T-cell (primary cell): ENCODE results near the gene TBC1D16. TPM values are rescaled to one million over a fixed set of nuclear protein-coding genes. Genes with fewer than 3 reads are reported as not detected.
A peak's percentile ranks its signal among the peaks of the same experiment; 100 is the strongest.

Source experiments
- ATAC-seq, 4 experiments: fragments of 200-7000 bp in 3 of 4; fragments of 150-1000 bp in 1 of 4; cut with Tn5 transposase; replicated peaks in 1 of 4; 1 replicate in 3 of 4; 2 replicates in 1 of 4; pipeline ENCODE4 v1.10.0; 2021; ENCODE audit warnings: moderate library complexity in 3 of 4, mild to moderate bottlenecking in 2 of 4, moderate number of reproducible peaks in 1 of 4
- CTCF ChIA-PET, 2 donors: fragments of 300-600 bp; sonication (Branson Sonifier 250); formaldehyde crosslinking; loops; one replicate each; lab custom pipeline; 2022; ENCODE audit warnings: antibody characterized with exemption in 2 of 2; lab: Charles Lee
- POLR2A ChIA-PET, 2 donors: fragments of 300-600 bp; sonication (Branson Sonifier 250); formaldehyde crosslinking; loops; one replicate each; lab custom pipeline; 2022; ENCODE audit warnings: antibody characterized with exemption in 2 of 2; lab: Charles Lee
- DNase-seq, 35 experiments: peaks; one replicate each; pipeline versions ENCODE4 v3.0.0 to v3.0.0-alpha.2; 2013 to 2023
- H3K27ac ChIP-seq: one replicate; pipeline ENCODE4 v1.5.1; 2013; ENCODE audit warnings: low read length
- H3K27me3 ChIP-seq, 2 experiments: replicated peaks in 1 of 2; 1 replicate in 1 of 2; 2 replicates in 1 of 2; pipeline versions ENCODE4 v1.6.1 to v1.7.0; 2013; ENCODE audit warnings: low read length in 1 of 2, mixed read lengths in 1 of 2; ENCODE audit not compliant: control insufficient read depth in 2 of 2, insufficient read depth in 2 of 2; ENCODE audit errors: extremely low read depth in 1 of 2
- H3K36me3 ChIP-seq, 2 donors: 1 replicate in 1 of 2; 2 replicates in 1 of 2; pipeline versions ENCODE4 v1.6.1 to v1.7.0; 2013; ENCODE audit warnings: low read length in 1 of 2; ENCODE audit not compliant: control insufficient read depth in 2 of 2, insufficient read depth in 1 of 2; ENCODE audit errors: extremely low read depth in 1 of 2
- H3K4me1 ChIP-seq, 2 experiments: 1 replicate in 1 of 2; 2 replicates in 1 of 2; pipeline versions ENCODE4 v1.6.1 to v1.7.0; 2013; ENCODE audit warnings: low read length in 2 of 2, mixed read lengths in 1 of 2; ENCODE audit not compliant: insufficient read depth in 2 of 2, control insufficient read depth in 1 of 2; ENCODE audit errors: extremely low read depth in 1 of 2
- H3K4me3 ChIP-seq, 2 donors: 1 replicate in 1 of 2; 2 replicates in 1 of 2; pipeline versions ENCODE4 v1.5.1 to v1.7.0; 2013; ENCODE audit warnings: mild to moderate bottlenecking in 2 of 2, low read length in 1 of 2, moderate library complexity in 1 of 2; ENCODE audit not compliant: control insufficient read depth in 1 of 2; ENCODE audit errors: extremely low read depth in 1 of 2
- H3K9me3 ChIP-seq: 2 replicates; pipeline ENCODE4 v1.7.0; 2013
- H3K27ac Mint-ChIP-seq, 2 donors: one replicate each; pipeline ENCODE4 v1.8.0; 2020 to 2021; ENCODE audit warnings: mild to moderate bottlenecking in 2 of 2, mixed read lengths in 2 of 2
- H3K27me3 Mint-ChIP-seq, 2 donors: one replicate each; pipeline ENCODE4 v1.8.0; 2021 to 2022; ENCODE audit warnings: mixed read lengths in 2 of 2
- H3K36me3 Mint-ChIP-seq: one replicate; pipeline ENCODE4 v1.8.0; 2021; ENCODE audit warnings: mixed read lengths
- H3K4me1 Mint-ChIP-seq, 3 donors: one replicate each; pipeline ENCODE4 v1.8.0; 2020 to 2022; ENCODE audit warnings: mixed read lengths in 3 of 3, mild to moderate bottlenecking in 1 of 3
- H3K4me3 Mint-ChIP-seq, 3 donors: one replicate each; pipeline ENCODE4 v1.8.0; 2020 to 2022; ENCODE audit warnings: mild to moderate bottlenecking in 3 of 3, mixed read lengths in 3 of 3, moderate library complexity in 3 of 3
- H3K9me3 Mint-ChIP-seq, 3 donors: one replicate each; pipeline ENCODE4 v1.8.0; 2020 to 2022; ENCODE audit warnings: mixed read lengths in 3 of 3
- WGBS: methylation state at CpG from one replicate; pipeline ENCODE4 v1.1.5; 2013; ENCODE audit warnings: missing lambda C conversion rate; ENCODE audit not compliant: insufficient coverage; 5-methylcytosine and 5-hydroxymethylcytosine counted together
- total RNA-seq, 35 experiments: library from RNA in 6 of 35; stranded (reverse) in 6 of 35; fragments of 120-200 nt in 1 of 35; gene quantifications; one replicate each; pipeline versions ENCODE4 v1.2.1 to v1.2.4 and lab custom pipeline; 2013 to 2026

Gene TBC1D16
- total RNA-seq, 5 donors from 2014 or later (not counting 1 experiment from before 2014, with no cell fraction given): 1.9 to 6.1 (median 3.4) TPM

- H3K4me1 Mint-ChIP-seq: peaks cover 3 to 67% (median 7%) of the 10 kb centered on the region in 3 donors
- Histone ChIP-seq H3K9me3 (no peaks in the 10 kb centered on the region), H3K27ac (no peak overlapping the region), H3K27me3 (peaks cover 0 to 79% of the 10 kb centered on the region in 2 experiments), H3K36me3 (no peaks in the 10 kb centered on the region), H3K4me1 (peaks cover 2 to 73% of the 10 kb centered on the region in 2 experiments), H3K4me3 (no peak overlapping the region)
- POLR2A ChIA-PET: no interaction called here
- H3K27me3 Mint-ChIP-seq: peaks cover 36 to 44% of the 10 kb centered on the region in 2 donors
- ATAC-seq (no peak), DNase-seq (no peak)
- H3K27ac Mint-ChIP-seq: no peak overlapping the region
- CTCF ChIA-PET: interaction anchor here in 1 of 2 donors (1.0 kb wide), 1 partner anchor 190 kb away, joined by 3 read pairs; no protein-coding TSS in a partner anchor
- 64% methylated on average over 6 of the region's 10 CpGs for WGBS
- H3K36me3 Mint-ChIP-seq: no peaks in the 10 kb centered on the region
- no peak overlapping the region for H3K4me3 Mint-ChIP-seq
- H3K9me3 Mint-ChIP-seq: no peaks in the 10 kb centered on the region
Measured at GRCh38 chr17:79931817-79932309, 103.8 kb downstream of the TBC1D16 start.

GRCh38 chr17:79930877-79931816, 104.5 kb downstream of the TBC1D16 start:
- no peak overlapping the region for H3K4me3 Mint-ChIP-seq
- Histone ChIP-seq H3K9me3 (no peaks in the 10 kb centered on the region), H3K27ac (no peak overlapping the region), H3K4me1 (peaks cover 2 to 72% of the 10 kb centered on the region in 2 experiments), H3K4me3 (no peak overlapping the region), H3K36me3 (no peaks in the 10 kb centered on the region), H3K27me3 (peaks cover 0 to 84% of the 10 kb centered on the region in 2 experiments)
- peaks cover 3 to 64% (median 7%) of the 10 kb centered on the region in 3 donors for H3K4me1 Mint-ChIP-seq
- no peak for DNase-seq
- peaks cover 36 to 46% of the 10 kb centered on the region in 2 donors for H3K27me3 Mint-ChIP-seq
- no peak overlapping the region for H3K27ac Mint-ChIP-seq
- POLR2A ChIA-PET: interaction anchor here in 1 of 2 donors (0.6 kb wide), 1 partner anchor 11 kb away, joined by 4 read pairs; no protein-coding TSS in a partner anchor
- CTCF ChIA-PET: interaction anchor here in 1 of 2 donors (1.0 kb wide), 1 partner anchor 189 kb away, joined by 3 read pairs; no protein-coding TSS in a partner anchor
- H3K36me3 Mint-ChIP-seq: no peaks in the 10 kb centered on the region
- ATAC-seq: no peak
- WGBS: 34% methylated on average over 11 of the region's 17 CpGs
- no peaks in the 10 kb centered on the region for H3K9me3 Mint-ChIP-seq

GRCh38 chr17:79930062-79930876, 105.4 kb downstream of the TBC1D16 start:
- no peaks in the 10 kb centered on the region for H3K9me3 ChIP-seq
- Mint-ChIP-seq H3K27ac (no peak overlapping the region), H3K4me1 (peaks cover 3 to 59% (median 7%) of the 10 kb centered on the region in 3 donors), H3K36me3 (no peaks in the 10 kb centered on the region), H3K27me3 (peaks cover 36 to 46% of the 10 kb centered on the region in 2 donors), H3K9me3 (no peaks in the 10 kb centered on the region), H3K4me3 (peak overlapping the region in 1 of 3 donors; percentile 24)
- DNase-seq (no peak), ATAC-seq (no peak)
- POLR2A ChIA-PET: no interaction called here
- H3K27ac ChIP-seq: no peak overlapping the region
- H3K4me1 ChIP-seq: peaks cover 2 to 67% of the 10 kb centered on the region in 2 experiments
- CTCF ChIA-PET: no interaction called here
- H3K36me3 ChIP-seq: no peaks in the 10 kb centered on the region
- peaks cover 0 to 81% of the 10 kb centered on the region in 2 experiments for H3K27me3 ChIP-seq
- WGBS: 7% methylated on average over 50 of the region's 59 CpGs
- peak overlapping the region in 1 of 2 donors; percentile 25 for H3K4me3 ChIP-seq

- Mint-ChIP-seq H3K4me1 (peaks cover 3 to 58% (median 7%) of the 10 kb centered on the region in 3 donors), H3K36me3 (no peaks in the 10 kb centered on the region), H3K9me3 (no peaks in the 10 kb centered on the region), H3K27me3 (peaks cover 36 to 46% of the 10 kb centered on the region in 2 donors), H3K4me3 (peak overlapping the region in 1 of 3 donors; percentile 17), H3K27ac (no peak overlapping the region)
- no peak for DNase-seq
- ChIA-PET POLR2A (no interaction called here), CTCF (no interaction called here)
- Histone ChIP-seq H3K9me3 (no peaks in the 10 kb centered on the region), H3K36me3 (no peaks in the 10 kb centered on the region), H3K27me3 (peaks cover 0 to 83% of the 10 kb centered on the region in 2 experiments), H3K4me1 (peaks cover 2 to 64% of the 10 kb centered on the region in 2 experiments), H3K4me3 (no peak overlapping the region), H3K27ac (no peak overlapping the region)
- 90% methylated on average over 11 of the region's 25 CpGs for WGBS
- no peak for ATAC-seq
Measured at GRCh38 chr17:79929257-79930061, 106.2 kb downstream of the TBC1D16 start.

- Mint-ChIP-seq H3K27me3 (peaks cover 31 to 43% of the 10 kb centered on the region in 2 donors), H3K4me3 (peak overlapping the region in 1 of 3 donors; percentile 17)
Measured at GRCh38 chr17:79928502-79929256, 107.0 kb downstream of the TBC1D16 start.

More at GRCh38 chr17:79928502-79929256, 107.0 kb downstream of the TBC1D16 start:
- Mint-ChIP-seq H3K36me3 (no peaks in the 10 kb centered on the region), H3K4me1 (peaks cover 2 to 50% (median 3%) of the 10 kb centered on the region in 3 donors), H3K9me3 (no peaks in the 10 kb centered on the region), H3K27ac (no peak overlapping the region)
- no peak overlapping the region for H3K27ac ChIP-seq
- no peak for DNase-seq
- H3K9me3 ChIP-seq: no peaks in the 10 kb centered on the region
- H3K4me1 ChIP-seq: peaks cover 2 to 58% of the 10 kb centered on the region in 2 experiments
- H3K27me3 ChIP-seq: peaks cover 0 to 81% of the 10 kb centered on the region in 2 experiments
- CTCF ChIA-PET: no interaction called here
- ATAC-seq: no peak
- POLR2A ChIA-PET: no interaction called here
- no peaks in the 10 kb centered on the region for H3K36me3 ChIP-seq
- no peak overlapping the region for H3K4me3 ChIP-seq
- 72% methylated on average over 10 of the region's 16 CpGs for WGBS
